GM12878 (cell line): ENCODE data around the gene OR2AE1. TPM values are rescaled to one million over a fixed set of nuclear protein-coding genes. Genes with fewer than 3 reads are reported as not detected.

ENCODE experiments used
- ATAC-seq: fragments of 200-7000 bp; cut with Tn5 transposase; 3 replicates; pipeline ENCODE4 v1.9.1; 2020; ENCODE audit warnings: mild to moderate bottlenecking, moderate library complexity
- Bru-seq: library from RNA; stranded (reverse); fragments of 400-500 nt; gene quantifications from one replicate; lab custom pipeline; 2021; lab: Mats Ljungman, UMichigan
- BruChase-seq, 2 experiments: library from RNA; stranded (reverse); fragments of 400-500 nt; gene quantifications; one replicate each; lab custom pipeline; 2021; lab: Mats Ljungman, UMichigan
- BruUV-seq: library from RNA; stranded (reverse); fragments of 400-500 nt; replicated peaks from 2 replicates; lab custom pipeline; 2021; lab: Mats Ljungman, UMichigan
- CTCF ChIA-PET: fragments of 300-600 bp; sonication (Branson Sonifier 250); formaldehyde crosslinking; extraction: SDS; loops from one replicate; lab custom pipeline; 2021; ENCODE audit warnings: inconsistent platforms; lab: Yijun Ruan, JAX
- POLR2A ChIA-PET: fragments of 350-600 bp; formaldehyde crosslinking; extraction: SDS; loops from one replicate; lab custom pipeline; 2021; ENCODE audit warnings: inconsistent platforms; lab: Charles Lee
- RAD21 ChIA-PET: fragments of 300-600 bp; sonication (Branson Sonifier 250); formaldehyde crosslinking; loops from one replicate; lab custom pipeline; 2023; ENCODE audit warnings: antibody characterized with exemption; ENCODE audit not compliant: unreplicated experiment; lab: Charles Lee
- SMC1A ChIA-PET: fragments of 300-600 bp; sonication (Branson Sonifier 250); formaldehyde crosslinking; loops from one replicate; lab custom pipeline; 2023; ENCODE audit not compliant: unreplicated experiment, uncharacterized antibody; lab: Charles Lee
- DNase-seq: peaks from one replicate; pipeline ENCODE4 v3.0.0-alpha.2; 2011; ENCODE audit warnings: low read depth, low spot score
- FAIRE-seq: peaks from 3 replicates; lab custom pipeline; 2011; peaks lifted over from hg19 to GRCh38; lab: Jason Lieb, UNC
- H2AFZ ChIP-seq: 2 replicates; pipeline ENCODE4 v1.6.0; 2011; ENCODE audit warnings: low read depth, low read length, control low read depth; ENCODE audit not compliant: control insufficient read depth
- H3K27ac ChIP-seq: 2 replicates; pipeline ENCODE4 v1.5.1; 2011; ENCODE audit warnings: control low read depth; ENCODE audit not compliant: control insufficient read depth, insufficient read depth
- H3K27me3 ChIP-seq, 2 experiments: replicated peaks in 1 of 2; 2 replicates each; pipeline versions ENCODE4 v1.6.0 to v1.6.1; 2011; ENCODE audit warnings: low read length in 1 of 2; ENCODE audit not compliant: control insufficient read depth in 2 of 2, insufficient read depth in 2 of 2
- H3K36me3 ChIP-seq, 2 experiments: 2 replicates each; pipeline ENCODE4 v1.5.1; 2011; ENCODE audit warnings: low read length in 1 of 2; ENCODE audit not compliant: control insufficient read depth in 2 of 2, insufficient read depth in 2 of 2
- H3K4me1 ChIP-seq: 2 replicates; pipeline ENCODE4 v1.6.1; 2011; ENCODE audit warnings: mild to moderate bottlenecking, low read length, moderate library complexity, mixed read lengths; ENCODE audit not compliant: control insufficient read depth, insufficient read depth
- H3K4me2 ChIP-seq: 2 replicates; pipeline ENCODE4 v1.6.0; 2011; ENCODE audit warnings: control low read depth; ENCODE audit not compliant: control insufficient read depth, insufficient read depth
- H3K4me3 ChIP-seq: fragments of 200-600 bp; sonication (generic); 2 replicates; pipeline ENCODE4 v1.5.1; 2016
- H3K79me2 ChIP-seq: 2 replicates; pipeline ENCODE4 v1.6.0; 2011; ENCODE audit warnings: low read length; ENCODE audit not compliant: control insufficient read depth, insufficient read depth
- H3K9ac ChIP-seq: 2 replicates; pipeline ENCODE4 v1.8.0; 2011; ENCODE audit warnings: low read length, control low read depth, mixed read lengths; ENCODE audit not compliant: control insufficient read depth, insufficient read depth
- H3K9me3 ChIP-seq: replicated peaks from 3 replicates; pipeline ENCODE4 v1.5.1; 2011; ENCODE audit warnings: mild to moderate bottlenecking, low read length; ENCODE audit not compliant: control insufficient read depth, insufficient read depth
- H4K20me1 ChIP-seq: 2 replicates; pipeline ENCODE4 v1.6.0; 2011; ENCODE audit not compliant: control insufficient read depth, insufficient read depth
- ATF2 ChIP-seq: IDR thresholded peaks from 2 replicates; pipeline ENCODE4 v1.6.1; 2012; ENCODE audit warnings: low read length, inconsistent platforms
- BMI1 ChIP-seq: fragments of 450-650 bp; IDR thresholded peaks from 2 replicates; pipeline ENCODE4 v1.6.1; 2016; ENCODE audit warnings: mild to moderate bottlenecking, moderate library complexity, borderline replicate concordance
- CBX3 ChIP-seq: fragments of 200-600 bp; sonication (generic); IDR thresholded peaks from 2 replicates; pipeline ENCODE4 v1.6.1; 2016; ENCODE audit warnings: low read depth, borderline replicate concordance
- FOS ChIP-seq: IDR thresholded peaks from 3 replicates; pipeline ENCODE4 v1.6.1; 2011; ENCODE audit warnings: borderline replicate concordance; ENCODE audit not compliant: insufficient read length; ENCODE audit errors: extremely low read depth
- HDAC2 ChIP-seq: fragments of 200-600 bp; sonication (generic); IDR thresholded peaks from 2 replicates; pipeline ENCODE4 v1.6.1; 2017
- HDAC6 ChIP-seq: fragments of 200-600 bp; sonication (generic); IDR thresholded peaks from one replicate; pipeline ENCODE4 v1.8.0; 2017; ENCODE audit warnings: antibody characterized with exemption; ENCODE audit not compliant: unreplicated experiment
- JUND ChIP-seq: IDR thresholded peaks from 2 replicates; pipeline ENCODE4 v1.6.1; 2012; ENCODE audit warnings: low read depth, mild to moderate bottlenecking, low read length, improper control_type of control experiment, moderate library complexity
- SMC3 ChIP-seq: IDR thresholded peaks from 2 replicates; pipeline ENCODE4 v1.6.1; 2011; ENCODE audit warnings: low read length, improper control_type of control experiment, borderline replicate concordance
- TCF3 ChIP-seq: IDR thresholded peaks from 2 replicates; pipeline ENCODE4 v1.6.1; 2012; ENCODE audit warnings: low read depth, mild to moderate bottlenecking, low read length, borderline replicate concordance; ENCODE audit not compliant: insufficient read depth
- TCF7 ChIP-seq: IDR thresholded peaks from 2 replicates; pipeline ENCODE4 v1.6.1; 2014; ENCODE audit warnings: antibody characterized with exemption, borderline replicate concordance
- ZNF622 ChIP-seq: fragments of 450-650 bp; IDR thresholded peaks from 2 replicates; pipeline ENCODE4 v1.6.1; 2017; ENCODE audit warnings: mild to moderate bottlenecking, inconsistent platforms
- ZZZ3 ChIP-seq: IDR thresholded peaks from 2 replicates; pipeline ENCODE4 v1.6.1; 2011; ENCODE audit warnings: low read depth; ENCODE audit not compliant: control insufficient read depth, insufficient read length
- WGBS: methylation state at CpG from one replicate; pipeline ENCODE4 v1.1.6; 2016; ENCODE audit warnings: low lambda C conversion rate; ENCODE audit not compliant: insufficient replicate concordance, insufficient coverage; ENCODE audit errors: missing lambda C conversion rate; 5-methylcytosine and 5-hydroxymethylcytosine counted together
- in situ Hi-C: fragments of 300-500 bp; cut with MboI; formaldehyde crosslinking; loops from 9 replicates; pipeline ENCODE4 v1.14.3; 2018; ENCODE audit warnings: mixed read lengths
- intact Hi-C: fragments of 100-400 bp; cut with micrococcal nuclease; formaldehyde crosslinking; loops from one replicate; pipeline ENCODE4 v1.14.2; 2022; ENCODE audit not compliant: unreplicated experiment
- long read RNA-seq, 2 experiments: library from polyadenylated mRNA; unstranded; transcript quantifications; one replicate each; pipeline ENCODE4 v2.0.0, GENCODE V29; 2019 to 2020
- polyA minus RNA-seq, 3 experiments: library from RNA; depleted of rRNA, polyadenylated mRNA; stranded (reverse); fragments of >200 nt; gene quantifications; 2 replicates each; pipeline ENCODE4 v1.2.3, GENCODE V29; 2011
- polyA plus RNA-seq, 11 experiments: library from polyadenylated mRNA; depleted of rRNA in 4 of 11; unstranded in 6 of 11; stranded (reverse) in 5 of 11; fragments of >200 nt; fragmentation: Nextera tagmentation in 4 of 11; fragmentation: Illumina TruSeq in 1 of 11; extraction: Ambion mirVana in 4 of 11; extraction: Trizol in 1 of 11; gene quantifications; 1 replicate in 1 of 11; 2 replicates in 10 of 11; pipeline versions ENCODE4 v1.2.1 to v1.2.3, GENCODE V29; 2011 to 2016; ENCODE audit warnings: inconsistent platforms in 2 of 11, missing spikeins in 2 of 11, low read depth in 1 of 11
- total RNA-seq, 4 experiments: library from RNA; depleted of rRNA in 3 of 4; stranded (reverse); fragments of >200 nt in 3 of 4; fragmentation: Illumina TruSeq in 1 of 4; extraction: Trizol in 1 of 4; gene quantifications; 2 replicates each; pipeline versions ENCODE4 v1.2.1 to v1.2.3, GENCODE V29; 2013 to 2021
- TF ChIP-seq, protein P1 (sequence below): fragments of 450-650 bp; conservative IDR thresholded peaks from 2 replicates; pipeline ENCODE4 v1.6.1; 2017; ENCODE audit warnings: mild to moderate bottlenecking, moderate library complexity
- TF ChIP-seq, protein P2 (sequence below), 3 experiments: IDR thresholded peaks in 2 of 3; conservative IDR thresholded peaks in 1 of 3; 2 replicates each; pipeline ENCODE4 v1.5.1; 2011; ENCODE audit warnings: low read depth in 3 of 3, low read length in 3 of 3, mild to moderate bottlenecking in 3 of 3, control low read depth in 2 of 3, moderate library complexity in 2 of 3, inconsistent platforms in 1 of 3, mixed read lengths in 1 of 3; ENCODE audit not compliant: control insufficient read depth in 2 of 3, insufficient read depth in 1 of 3; ENCODE audit errors: extremely low read depth in 1 of 3

OR2AE1 gene
- 0.54 and 1.2 TPM in 2 replicates for total RNA-seq (2013; cell fraction: nucleolus; rRNA removed)
- total RNA-seq (2014; rRNA removed) (0.22 and 0.34 TPM in 2 replicates), total RNA-seq (2014; rRNA removed; fragmentation: Illumina TruSeq; extraction: Trizol) (not detected in 2 replicates), total RNA-seq (2021) (0.21 TPM in 1 of 2 replicates, not detected in the other), polyA plus RNA-seq (2011; rRNA removed) (0.05 TPM in 1 of 2 replicates, not detected in the other), polyA plus RNA-seq (2014; fragmentation: Illumina TruSeq; extraction: Trizol) (0.12 and 0.62 TPM in 2 replicates), polyA plus RNA-seq (2014; fragmentation: Nextera tagmentation; extraction: Ambion mirVana) (not detected), polyA plus RNA-seq (2014; rRNA removed) (not detected in 2 replicates), polyA plus RNA-seq (2016; fragmentation: Nextera tagmentation; extraction: Ambion mirVana) (under 1 TPM; 0.15 to 0.26 TPM), polyA minus RNA-seq (2011; rRNA and poly(A)+ RNA removed) (1.7 and 2.3 TPM in 2 replicates), Bru-seq, nascent RNA (percentile 3 among the genes with signal in this experiment), BruChase-seq, experiment 1, labeled RNA remaining after a 6-hour chase (percentile 41 among the genes with signal in this experiment), BruChase-seq, experiment 2, labeled RNA remaining after a 2-hour chase (percentile 49 among the genes with signal in this experiment)
- not detected for polyA plus RNA-seq (2011; ENCODE audit: low read depth)
- polyA plus RNA-seq (2011; cell fraction: cytosol; rRNA removed): not detected in 2 replicates
- polyA plus RNA-seq (2011; cell fraction: nucleus; rRNA removed): 0.13 TPM in 1 of 2 replicates, not detected in the other
- polyA plus RNA-seq (2012): 0.18 TPM in 1 of 2 replicates, not detected in the other
- polyA minus RNA-seq (2011; cell fraction: cytosol; rRNA and poly(A)+ RNA removed): not detected in 2 replicates
- polyA minus RNA-seq (2011; cell fraction: nucleus; rRNA and poly(A)+ RNA removed): 0.57 and 0.73 TPM in 2 replicates
- long read RNA-seq, experiment 1: 0 reads
- long read RNA-seq, experiment 2: 0 reads

DNA sequence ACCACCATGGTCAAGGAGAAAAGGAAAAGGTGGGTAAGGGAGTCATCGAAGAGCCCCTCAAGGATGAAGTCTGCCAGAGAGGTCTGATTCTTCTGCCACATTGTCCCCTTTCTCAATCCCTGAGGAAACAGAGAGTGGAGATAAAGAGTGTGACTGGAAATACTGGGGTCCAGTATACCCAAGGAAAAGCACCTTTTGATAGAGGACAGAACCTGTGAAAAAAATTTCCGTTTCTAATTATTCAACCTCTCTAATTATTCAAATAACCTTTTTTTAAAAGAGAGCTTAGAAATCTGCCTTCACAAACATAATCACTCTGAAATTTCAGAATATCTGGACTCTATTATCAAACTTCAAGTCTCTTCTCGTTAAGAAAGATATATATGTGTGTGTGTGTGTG is at the start of gene OR2AE1:
OR2AE1 (minus strand) TSS at position 101 of the 400 bp plus-strand sequence; CDS start at position 101, 0 bp downstream.
- FAIRE-seq (no peak), DNase-seq (no peak), ATAC-seq (no peak)
- Histone ChIP-seq H3K4me2 (no peak within 1 kb of the TSS), H3K9me3 (no peaks in the 10 kb centered on the region), H3K79me2 (no peaks in the 10 kb centered on the region), H3K36me3 (no peaks in the 10 kb centered on the region), H3K4me3 (no peak within 1 kb of the TSS), H4K20me1 (no peaks in the 10 kb centered on the region), H3K4me1 (no peaks in the 10 kb centered on the region), H3K9ac (no peak within 1 kb of the TSS), H3K27ac (no peak within 1 kb of the TSS), H3K27me3 (no peaks in the 10 kb centered on the region), H2AFZ (no peak within 1 kb of the TSS)
- CTCF ChIA-PET: interaction anchor here (0.7 kb wide), 1 partner anchor 35 kb away, joined by 3 read pairs; no protein-coding TSS in a partner anchor
- RAD21 ChIA-PET: no interaction called here
- no TSS peak for BruUV-seq
- intact Hi-C loops: no loop called here
- SMC1A ChIA-PET: interaction anchor here (1.1 kb wide), 1 partner anchor 15 kb away, joined by 3 read pairs; no protein-coding TSS in a partner anchor
- TF ChIP-seq ZNF622 (no peak), JUND (no peak), TCF7 (no peak), FOS (no peak), CBX3 (no peak), SMC3 (no peak), ATF2 (no peak), ZZZ3 (no peak), BMI1 (no peak), HDAC6 (no peak), HDAC2 (no peak), TCF3 (no peak)
- TF ChIP-seq, protein P1, sequence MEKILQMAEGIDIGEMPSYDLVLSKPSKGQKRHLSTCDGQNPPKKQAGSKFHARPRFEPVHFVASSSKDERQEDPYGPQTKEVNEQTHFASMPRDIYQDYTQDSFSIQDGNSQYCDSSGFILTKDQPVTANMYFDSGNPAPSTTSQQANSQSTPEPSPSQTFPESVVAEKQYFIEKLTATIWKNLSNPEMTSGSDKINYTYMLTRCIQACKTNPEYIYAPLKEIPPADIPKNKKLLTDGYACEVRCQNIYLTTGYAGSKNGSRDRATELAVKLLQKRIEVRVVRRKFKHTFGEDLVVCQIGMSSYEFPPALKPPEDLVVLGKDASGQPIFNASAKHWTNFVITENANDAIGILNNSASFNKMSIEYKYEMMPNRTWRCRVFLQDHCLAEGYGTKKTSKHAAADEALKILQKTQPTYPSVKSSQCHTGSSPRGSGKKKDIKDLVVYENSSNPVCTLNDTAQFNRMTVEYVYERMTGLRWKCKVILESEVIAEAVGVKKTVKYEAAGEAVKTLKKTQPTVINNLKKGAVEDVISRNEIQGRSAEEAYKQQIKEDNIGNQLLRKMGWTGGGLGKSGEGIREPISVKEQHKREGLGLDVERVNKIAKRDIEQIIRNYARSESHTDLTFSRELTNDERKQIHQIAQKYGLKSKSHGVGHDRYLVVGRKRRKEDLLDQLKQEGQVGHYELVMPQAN: no peak
- TF ChIP-seq, protein P2, sequence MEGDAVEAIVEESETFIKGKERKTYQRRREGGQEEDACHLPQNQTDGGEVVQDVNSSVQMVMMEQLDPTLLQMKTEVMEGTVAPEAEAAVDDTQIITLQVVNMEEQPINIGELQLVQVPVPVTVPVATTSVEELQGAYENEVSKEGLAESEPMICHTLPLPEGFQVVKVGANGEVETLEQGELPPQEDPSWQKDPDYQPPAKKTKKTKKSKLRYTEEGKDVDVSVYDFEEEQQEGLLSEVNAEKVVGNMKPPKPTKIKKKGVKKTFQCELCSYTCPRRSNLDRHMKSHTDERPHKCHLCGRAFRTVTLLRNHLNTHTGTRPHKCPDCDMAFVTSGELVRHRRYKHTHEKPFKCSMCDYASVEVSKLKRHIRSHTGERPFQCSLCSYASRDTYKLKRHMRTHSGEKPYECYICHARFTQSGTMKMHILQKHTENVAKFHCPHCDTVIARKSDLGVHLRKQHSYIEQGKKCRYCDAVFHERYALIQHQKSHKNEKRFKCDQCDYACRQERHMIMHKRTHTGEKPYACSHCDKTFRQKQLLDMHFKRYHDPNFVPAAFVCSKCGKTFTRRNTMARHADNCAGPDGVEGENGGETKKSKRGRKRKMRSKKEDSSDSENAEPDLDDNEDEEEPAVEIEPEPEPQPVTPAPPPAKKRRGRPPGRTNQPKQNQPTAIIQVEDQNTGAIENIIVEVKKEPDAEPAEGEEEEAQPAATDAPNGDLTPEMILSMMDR (IDR thresholded peaks at IDR 0.05 in 2 of 3, conservative IDR thresholded peaks at IDR 0.05 in 1 of 3; ENCODE audit: control insufficient read depth in 2 of 3, extremely low read depth in 1 of 3, insufficient read depth in 1 of 3, low read depth in 3 of 3, low read length in 3 of 3): no peak
- WGBS: 48% methylated on average over 3 of the region's 3 CpGs
- POLR2A ChIA-PET: no interaction called here
- in situ Hi-C loops: no loop called here
